Measurements from ENCODE around the gene ECHS1.
A peak's percentile ranks its signal among the peaks of the same experiment; 100 is the strongest.

ECHS1 gene

DNA sequence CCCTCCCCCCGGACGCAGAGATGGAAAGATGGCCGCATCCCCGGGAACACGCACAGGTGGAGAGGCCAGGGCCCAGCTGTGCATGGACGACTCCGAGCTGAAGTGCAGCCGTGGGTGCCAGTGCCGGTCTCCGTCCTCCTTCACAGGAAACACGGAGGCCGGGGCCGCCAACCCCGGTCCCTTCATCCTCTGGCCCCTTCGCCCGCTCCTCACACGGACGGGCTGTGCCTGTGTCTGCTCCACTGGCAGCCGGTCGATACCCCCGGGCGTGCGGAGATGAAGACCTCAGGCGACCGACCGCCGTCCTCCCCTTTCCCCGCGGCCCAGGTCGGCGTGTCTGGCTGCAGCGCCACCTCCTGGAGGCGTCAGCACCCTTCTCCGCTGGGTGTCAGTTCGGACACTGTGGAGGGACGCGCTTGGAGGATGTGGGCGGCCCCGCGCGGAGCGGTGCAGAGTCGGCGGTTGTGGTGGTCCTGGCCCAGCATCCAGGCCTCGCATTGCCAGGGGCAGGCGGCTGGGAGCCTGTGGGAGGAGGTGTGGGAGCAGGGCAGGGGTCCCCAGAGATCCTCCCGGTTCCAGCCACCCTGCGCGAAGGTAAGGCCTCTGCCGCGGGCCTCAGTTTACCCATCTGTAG is 54.5 kb downstream of the ECHS1 start:
- peak; percentile 52 for DNase-seq

DNA sequence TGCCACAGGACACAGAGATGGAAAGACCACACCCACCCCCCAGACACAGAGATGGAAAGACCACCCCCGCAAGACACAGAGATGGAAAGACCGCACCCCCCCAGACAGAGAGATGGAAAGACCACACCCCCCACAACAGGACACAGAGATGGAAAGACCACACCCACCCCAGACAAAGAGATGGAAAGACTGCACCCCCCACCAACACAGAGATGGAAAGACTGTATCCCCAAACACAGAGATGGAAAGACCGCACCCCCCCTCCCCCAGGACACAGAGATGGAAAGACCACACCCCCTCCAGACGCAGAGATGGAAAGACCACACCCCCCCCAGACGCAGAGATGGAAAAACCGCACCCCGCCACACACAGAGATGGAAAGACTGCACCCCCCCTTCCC is 56.4 kb downstream of the ECHS1 start:
- DNase-seq: no peak

DNA sequence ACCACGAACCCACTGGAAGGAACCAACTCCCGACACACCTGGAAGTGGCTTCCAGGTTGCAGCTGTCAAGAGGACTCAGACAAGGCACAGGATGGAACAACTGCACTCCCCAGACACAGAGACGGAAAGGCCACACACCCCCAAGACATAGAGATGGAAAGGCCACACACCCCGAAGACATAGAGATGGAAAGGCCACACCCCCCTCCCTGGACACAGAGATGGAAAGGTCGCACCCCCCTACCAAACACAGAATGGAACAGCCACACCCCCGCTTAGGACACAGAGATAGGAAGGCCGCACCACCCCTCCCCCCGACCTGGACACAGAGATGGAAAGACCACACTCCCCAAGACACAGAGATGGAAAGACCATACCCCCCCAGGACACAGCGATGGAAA is 56.9 kb downstream of the ECHS1 start:
- no peak for DNase-seq

DNA sequence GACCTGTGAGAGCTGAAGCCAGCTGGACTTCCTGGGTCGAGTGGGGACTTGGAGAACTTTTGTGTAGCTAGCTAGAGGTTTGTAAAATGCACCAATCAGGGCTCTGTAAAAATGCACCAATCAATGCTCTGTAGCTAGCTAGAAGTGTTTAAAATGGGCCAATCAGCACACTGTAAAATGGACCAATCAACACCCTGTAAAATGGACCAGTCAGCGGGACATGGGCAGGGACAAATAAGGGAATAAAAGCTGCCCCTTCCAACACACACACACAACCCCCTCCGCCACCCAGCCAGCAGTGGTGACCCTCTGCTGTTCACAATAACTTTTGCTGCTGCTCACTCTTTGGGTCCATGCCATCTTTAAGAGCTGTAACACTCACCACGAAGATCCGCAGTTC is 57.3 kb downstream of the ECHS1 start:
- no peak for DNase-seq

DNA sequence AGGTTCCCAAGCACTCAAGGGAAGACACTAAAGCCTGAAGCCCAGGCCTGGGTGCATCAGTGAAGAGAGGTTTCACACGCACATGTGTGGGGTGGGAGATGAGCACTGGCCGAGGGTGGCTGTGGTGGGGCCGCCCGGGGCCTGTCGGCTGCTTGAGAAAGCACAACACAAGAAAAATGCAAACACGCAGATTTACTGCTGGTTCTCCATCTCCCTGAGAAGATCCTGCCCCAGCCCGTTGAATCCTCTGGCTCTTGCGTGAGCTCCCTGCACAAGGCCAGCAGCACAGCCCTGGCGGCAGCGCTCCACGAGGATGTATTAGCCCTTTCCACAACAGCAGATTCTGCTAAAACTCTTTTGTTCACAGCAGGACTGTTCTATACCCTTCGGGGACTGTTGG is 58.2 kb downstream of the ECHS1 start:
- no peak for DNase-seq

DNA sequence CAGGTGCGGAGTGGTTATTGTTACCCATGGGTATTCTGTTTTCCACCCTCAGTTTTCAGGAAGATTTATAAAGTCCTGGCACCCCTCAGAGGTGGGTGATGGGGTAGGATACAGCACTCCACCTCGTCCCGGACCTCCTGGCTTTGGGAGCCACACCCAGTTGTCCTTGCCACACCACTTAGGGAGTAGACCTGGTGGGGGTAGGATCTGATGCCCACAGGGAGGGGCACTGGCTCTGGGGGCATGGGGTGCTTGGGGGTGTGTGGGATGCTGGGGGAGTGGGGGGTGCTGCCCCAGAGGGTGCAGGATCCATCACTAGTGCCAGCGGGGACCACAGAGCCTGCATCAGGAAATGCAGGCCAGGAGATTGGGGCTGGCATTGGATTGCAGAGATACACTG is 60.0 kb downstream of the ECHS1 start:
- DNase-seq: no peak

DNA sequence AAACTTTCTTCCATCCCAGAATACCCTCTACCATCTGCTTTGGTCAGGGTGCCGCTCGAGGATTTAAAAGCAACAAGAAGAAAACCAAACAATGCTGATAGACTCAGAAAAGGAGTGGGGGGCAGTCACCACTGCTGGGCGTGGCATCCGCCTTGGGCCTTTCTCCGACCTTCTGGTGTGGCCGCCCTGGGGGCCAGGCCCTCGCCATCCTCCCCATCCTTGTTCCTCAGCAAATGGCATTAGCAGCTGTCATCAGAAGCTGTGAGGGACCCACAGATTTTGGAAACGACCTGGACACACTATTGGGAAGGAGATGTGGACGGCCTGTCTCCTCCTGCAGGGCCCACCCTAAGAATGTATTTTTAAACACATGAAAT is 60.4 kb downstream of the ECHS1 start:
- DNase-seq: no peak

Data from NCI-H1105 (cell line).